Left kidney (tissue), 8 donors: ENCODE data around the gene PDZD7. TPM values are rescaled to one million over a fixed set of nuclear protein-coding genes. Genes with fewer than 3 reads are reported as not detected.

Source experiments
- DNase-seq: peaks from one replicate; pipeline ENCODE4 v3.0.0-alpha.2; 2013
- long read RNA-seq, 8 donors: transcript quantifications; one replicate each; lab custom pipeline, GENCODE V29; 2026
- polyA plus RNA-seq: library from polyadenylated mRNA; unstranded; fragments of 120-200 nt; gene quantifications from one replicate; pipeline ENCODE4 v1.2.1, GENCODE V29; 2013; ENCODE audit not compliant: insufficient read length

The PDZD7 gene
- polyA plus RNA-seq: 3.3 TPM
- long read RNA-seq, donor 1, partial matches to known transcripts: 33 of 47 reads
- long read RNA-seq, donor 1, other reads (novel, unspliced or antisense): 14 of 47 reads
- long read RNA-seq, donor 2: 0 reads
- long read RNA-seq, donor 3, partial matches to known transcripts: 0 of 1 reads
- long read RNA-seq, donor 3, other reads (novel, unspliced or antisense): 0 of 1 reads
- long read RNA-seq, donor 4: 0 reads
- long read RNA-seq, donor 5: 0 reads
- long read RNA-seq, donor 6, partial matches to known transcripts: 52 of 52 reads
- long read RNA-seq, donor 6, other reads (novel, unspliced or antisense): 0 of 52 reads
- long read RNA-seq, donor 7, partial matches to known transcripts: 33 of 46 reads
- long read RNA-seq, donor 7, other reads (novel, unspliced or antisense): 13 of 46 reads
- long read RNA-seq, donor 8: 0 reads

- DNase-seq: peak; percentile 89
Measured at GRCh38 chr10:101031128-101031795, at the start of gene PDZD7, which contains the start of gene SFXN3. PDZD7 (minus strand) TSS chr10:101031129; CDS start chr10:101030219, 910 bp downstream. SFXN3 (plus strand) TSS chr10:101031234; CDS start chr10:101034695, 3,461 bp downstream.

GRCh38 chr10:101079874-101080273, 48.9 kb upstream of the PDZD7 start:
- DNase-seq: no peak

- no peak for DNase-seq
Measured at GRCh38 chr10:101076630-101077029, 45.7 kb upstream of the PDZD7 start.

GRCh38 chr10:101075775-101076174, 44.8 kb upstream of the PDZD7 start:
- no peak for DNase-seq

GRCh38 chr10:101073631-101074030, 42.7 kb upstream of the PDZD7 start:
- no peak for DNase-seq

- DNase-seq: no peak
Measured at GRCh38 chr10:101072923-101073322, 42.0 kb upstream of the PDZD7 start.

GRCh38 chr10:101071885-101072433, 41.0 kb upstream of the PDZD7 start:
- DNase-seq: no peak

GRCh38 chr10:101071267-101071884, 40.4 kb upstream of the PDZD7 start:
- no peak for DNase-seq

GRCh38 chr10:101070098-101070497, 39.2 kb upstream of the PDZD7 start:
- DNase-seq: no peak

GRCh38 chr10:101069441-101069840, 38.5 kb upstream of the PDZD7 start:
- no peak for DNase-seq

- DNase-seq: peak; percentile 84
Measured at GRCh38 chr10:101067356-101068083, 36.6 kb upstream of the PDZD7 start.

GRCh38 chr10:101066896-101067355, 36.0 kb upstream of the PDZD7 start:
- DNase-seq: peak; percentile 21

- DNase-seq: peak; percentile 32
Measured at GRCh38 chr10:101066146-101066895, 35.4 kb upstream of the PDZD7 start.

GRCh38 chr10:101065481-101066145, 34.7 kb upstream of the PDZD7 start:
- DNase-seq: no peak

GRCh38 chr10:101064415-101065030, 33.6 kb upstream of the PDZD7 start:
- no peak for DNase-seq

GRCh38 chr10:101063548-101064414, 32.9 kb upstream of the PDZD7 start:
- DNase-seq: no peak

GRCh38 chr10:101063050-101063525, 32.2 kb upstream of the PDZD7 start:
- DNase-seq: no peak

GRCh38 chr10:101062232-101063049, 31.5 kb upstream of the PDZD7 start:
- DNase-seq: peak; percentile 61
